Left lung (tissue), 10 donors: ENCODE data around the gene TNFRSF14. TPM values are rescaled to one million over a fixed set of nuclear protein-coding genes. Genes with fewer than 3 reads are reported as not detected.

Experiments used
- ATAC-seq: fragments of 200-7000 bp; cut with Tn5 transposase; one replicate; pipeline ENCODE4 v1.9.1; 2020; ENCODE audit warnings: moderate library complexity
- DNase-seq, 4 donors: peaks; one replicate each; pipeline ENCODE4 v3.0.0-alpha.2; 2013 to 2020
- H3K27ac ChIP-seq, 2 donors: fragments of 200-600 bp; sonication (generic) in 1 of 2; one replicate each; pipeline versions ENCODE4 v1.5.0 to v1.8.0; 2020 to 2021
- H3K27me3 ChIP-seq, 2 donors: fragments of 200-600 bp; sonication (generic) in 1 of 2; one replicate each; pipeline versions ENCODE4 v1.5.0 to v1.8.0; 2020 to 2021
- H3K36me3 ChIP-seq, 2 donors: fragments of 200-600 bp; sonication (generic) in 1 of 2; one replicate each; pipeline versions ENCODE4 v1.5.0 to v1.8.0; 2020 to 2021
- H3K4me1 ChIP-seq, 2 donors: fragments of 200-600 bp; one replicate each; pipeline ENCODE4 v1.8.0; 2021
- H3K4me3 ChIP-seq, 2 donors: fragments of 200-600 bp; sonication (generic) in 1 of 2; one replicate each; pipeline versions ENCODE4 v1.5.0 to v1.8.0; 2020 to 2021; ENCODE audit warnings: mild to moderate bottlenecking in 1 of 2
- H3K9me3 ChIP-seq, 2 donors: fragments of 200-600 bp; sonication (generic) in 1 of 2; one replicate each; pipeline versions ENCODE4 v1.5.0 to v1.8.0; 2020 to 2021
- CTCF ChIP-seq, 2 donors: fragments of 200-600 bp; sonication (generic) in 1 of 2; IDR thresholded peaks; one replicate each; pipeline versions ENCODE4 v1.5.0 to v1.8.0; 2021; ENCODE audit warnings: antibody characterized with exemption in 2 of 2
- intact Hi-C, 2 donors: fragments of 100-400 bp; cut with DNase I; formaldehyde crosslinking; loops; one replicate each; pipeline versions ENCODE4 v1.11.2 to v1.14.2; 2022
- polyA plus RNA-seq, 6 donors: library from polyadenylated mRNA; unstranded; fragments of 120-200 nt; gene quantifications; one replicate each; pipeline ENCODE4 v1.2.1, GENCODE V29; 2013; ENCODE audit not compliant: insufficient read length in 6 of 6
- total RNA-seq, 2 donors: library from RNA; stranded (reverse); fragmentation: NEBNext Ultra II Directional; extraction: Animal tissue kit (Norgen Biotek cat#: 25700); gene quantifications; one replicate each; pipeline ENCODE4 v1.2.1, GENCODE V29; 2021
- donor health status: DM: no; HTN: yes; CAD: no.
- donor health status: DM: no; HTN: no; CAD: no.

Gene TNFRSF14
- total and polyA plus RNA-seq, 8 donors: 24.2 to 109 (median 30.3) TPM

GRCh38 chr1:2522230-2522629 lies 33.9 kb upstream of the TNFRSF14 start:
- peaks cover 0 to 4% of the 10 kb centered on the region in 2 donors for H3K27me3 ChIP-seq
- no peak overlapping the region for H3K4me3 ChIP-seq
- no peaks in the 10 kb centered on the region for H3K9me3 ChIP-seq
- intact Hi-C loops: no loop called here
- ATAC-seq (no peak), DNase-seq (no peak)
- H3K4me1 ChIP-seq: peaks cover 25 to 36% of the 10 kb centered on the region in 2 donors
- no peak for TF ChIP-seq CTCF (IDR thresholded peaks at IDR 0.05)
- H3K27ac ChIP-seq: no peak overlapping the region
- H3K36me3 ChIP-seq: peaks cover 0 to 45% of the 10 kb centered on the region in 2 donors

DNA sequence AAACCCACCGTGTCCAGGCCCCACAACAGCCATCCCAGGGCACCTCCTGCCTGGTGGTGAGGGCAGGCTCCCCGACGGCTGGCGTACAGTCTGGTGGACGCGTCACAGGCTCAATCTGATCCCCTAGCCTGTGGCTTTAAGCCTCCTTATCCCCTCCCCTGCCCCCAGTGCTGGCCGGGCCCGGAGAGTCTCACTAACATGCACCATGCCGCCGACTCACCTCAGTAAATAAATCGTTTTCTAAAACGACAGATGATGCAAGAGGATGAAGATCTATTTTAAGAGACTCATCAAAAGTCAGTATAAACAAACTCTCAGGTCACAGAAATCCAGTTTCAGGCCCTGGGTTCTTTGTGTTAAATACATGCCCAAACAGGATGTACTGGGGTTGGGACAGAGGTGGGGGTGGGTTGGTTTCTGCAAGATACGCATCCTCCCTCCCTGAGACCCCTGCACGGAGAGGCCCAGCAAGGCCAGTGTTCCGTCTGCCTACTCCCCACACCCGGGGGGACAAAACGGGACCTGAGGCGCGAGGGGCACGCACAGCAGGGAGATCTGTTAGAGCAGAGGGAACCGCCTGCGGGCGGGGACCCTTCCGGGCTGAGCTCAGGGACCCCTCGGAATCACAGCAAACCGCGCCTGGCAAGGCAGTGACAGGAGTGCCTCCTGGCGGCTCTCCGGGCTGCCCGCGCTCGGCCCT lies 32.8 kb upstream of the TNFRSF14 start:
- Histone ChIP-seq H3K9me3 (no peaks in the 10 kb centered on the region), H3K27ac (no peak overlapping the region), H3K4me1 (peaks cover 25 to 41% of the 10 kb centered on the region in 2 donors), H3K27me3 (peaks cover 0 to 15% of the 10 kb centered on the region in 2 donors), H3K4me3 (no peak overlapping the region), H3K36me3 (peaks cover 0 to 34% of the 10 kb centered on the region in 2 donors)
- intact Hi-C loops: no loop called here
- TF ChIP-seq CTCF (IDR thresholded peaks at IDR 0.05): no peak
- no peak for ATAC-seq
- DNase-seq: no peak

DNA sequence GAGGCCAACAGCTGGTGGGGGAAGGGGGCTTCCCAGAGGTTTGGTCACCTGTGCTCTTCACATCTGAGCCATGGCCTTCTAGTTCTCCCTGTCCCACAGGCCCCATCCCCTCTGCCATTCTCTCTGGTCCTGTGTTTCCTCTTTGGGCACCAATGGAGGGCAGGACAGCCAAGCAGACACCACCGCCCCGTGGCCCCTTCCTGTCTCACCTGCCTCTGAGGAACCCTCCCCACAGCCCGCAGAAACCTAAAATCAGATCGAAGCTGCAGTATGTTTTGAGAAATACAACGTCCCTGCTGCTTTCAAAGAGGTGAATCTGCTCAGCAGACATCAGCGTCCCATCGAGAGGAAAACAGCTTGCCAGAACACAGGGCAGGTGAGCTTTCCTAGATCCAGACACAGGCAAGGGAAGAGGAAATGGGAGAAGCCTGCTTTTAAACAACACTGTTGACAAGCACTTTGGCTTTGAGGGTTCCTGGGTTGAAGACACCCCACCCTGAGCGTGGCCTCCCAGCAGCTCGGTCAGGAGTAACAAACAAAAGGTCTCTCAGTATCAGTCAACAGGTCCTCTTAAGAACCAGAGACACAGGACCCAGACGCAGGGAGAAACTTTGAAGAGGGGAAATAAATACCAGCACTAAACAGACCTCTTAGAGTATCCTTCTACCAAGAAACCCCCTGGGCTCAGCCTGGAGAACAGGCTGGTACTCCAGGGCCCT lies 32.1 kb upstream of the TNFRSF14 start:
- Histone ChIP-seq H3K4me1 (peaks cover 29 to 48% of the 10 kb centered on the region in 2 donors), H3K36me3 (peaks cover 0 to 27% of the 10 kb centered on the region in 2 donors), H3K9me3 (no peaks in the 10 kb centered on the region), H3K4me3 (no peak overlapping the region), H3K27ac (no peak overlapping the region), H3K27me3 (peaks cover 0 to 22% of the 10 kb centered on the region in 2 donors)
- intact Hi-C loops: no loop called here
- DNase-seq (no peak), ATAC-seq (no peak)
- TF ChIP-seq CTCF (IDR thresholded peaks at IDR 0.05): no peak

GRCh38 chr1:2525572-2525919 lies 30.6 kb upstream of the TNFRSF14 start:
- intact Hi-C loops: no loop called here
- TF ChIP-seq CTCF (IDR thresholded peaks at IDR 0.05): no peak
- Histone ChIP-seq H3K4me3 (peak overlapping the region; percentile 58 to 97), H3K27ac (peak overlapping the region in 1 of 2 donors; percentile 83), H3K9me3 (no peaks in the 10 kb centered on the region), H3K27me3 (peaks cover 7 to 37% of the 10 kb centered on the region in 2 donors), H3K4me1 (peaks cover 30 to 63% of the 10 kb centered on the region in 2 donors), H3K36me3 (peaks cover 0 to 12% of the 10 kb centered on the region in 2 donors)
- DNase-seq: no peak
- no peak for ATAC-seq
